Measurements from ENCODE around the gene FAM53A. TPM values are rescaled to one million over a fixed set of nuclear protein-coding genes. Genes with fewer than 3 reads are reported as not detected.
A peak's percentile ranks its signal among the peaks of the same experiment; 100 is the strongest.

The FAM53A gene
- total and polyA plus RNA-seq, 10 of the 15 experiments (the other 5 are each of a cell fraction or from before 2014, with no cell fraction given): 0.02 to 0.87 (median 0.38) TPM; not detected in 2

DNA sequence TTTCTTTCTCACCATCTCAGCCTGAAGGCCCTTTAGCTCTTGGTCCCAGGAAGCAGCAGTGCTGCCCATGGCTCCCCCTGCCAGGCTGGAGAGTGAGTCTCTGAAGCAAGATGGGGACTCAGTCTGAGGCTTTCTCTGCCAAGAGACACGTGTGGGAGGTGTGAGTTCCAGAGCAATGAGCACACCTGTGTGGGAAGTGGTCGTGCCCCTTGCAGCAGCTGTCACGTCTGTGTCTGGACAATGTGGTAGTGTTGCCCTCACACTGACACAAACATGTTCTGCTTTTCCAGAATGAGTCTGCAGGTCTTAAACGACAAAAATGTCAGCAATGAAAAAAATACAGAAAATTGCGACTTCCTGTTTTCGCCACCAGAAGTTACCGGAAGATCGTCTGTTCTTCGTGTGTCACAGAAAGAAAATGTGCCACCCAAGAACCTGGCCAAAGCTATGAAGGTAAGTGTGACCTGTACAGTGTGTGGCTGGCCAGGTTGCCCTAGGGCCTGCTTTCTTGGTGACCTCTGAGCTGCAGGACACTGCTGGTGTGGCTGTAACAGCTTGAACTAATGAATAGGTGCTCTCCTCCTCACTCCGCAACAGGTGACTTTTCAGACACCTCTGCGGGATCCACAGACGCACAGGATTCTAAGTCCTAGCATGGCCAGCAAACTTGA, 39.2 kb upstream of the FAM53A start (continued):
- TF ChIP-seq, protein P1, sequence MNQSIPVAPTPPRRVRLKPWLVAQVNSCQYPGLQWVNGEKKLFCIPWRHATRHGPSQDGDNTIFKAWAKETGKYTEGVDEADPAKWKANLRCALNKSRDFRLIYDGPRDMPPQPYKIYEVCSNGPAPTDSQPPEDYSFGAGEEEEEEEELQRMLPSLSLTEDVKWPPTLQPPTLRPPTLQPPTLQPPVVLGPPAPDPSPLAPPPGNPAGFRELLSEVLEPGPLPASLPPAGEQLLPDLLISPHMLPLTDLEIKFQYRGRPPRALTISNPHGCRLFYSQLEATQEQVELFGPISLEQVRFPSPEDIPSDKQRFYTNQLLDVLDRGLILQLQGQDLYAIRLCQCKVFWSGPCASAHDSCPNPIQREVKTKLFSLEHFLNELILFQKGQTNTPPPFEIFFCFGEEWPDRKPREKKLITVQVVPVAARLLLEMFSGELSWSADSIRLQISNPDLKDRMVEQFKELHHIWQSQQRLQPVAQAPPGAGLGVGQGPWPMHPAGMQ (IDR thresholded peaks at IDR 0.05; ENCODE audit: borderline replicate concordance): no peak
- TF ChIP-seq CBFB (IDR thresholded peaks at IDR 0.05; ENCODE audit: low read depth) (no peak), SRF (IDR thresholded peaks at IDR 0.05; ENCODE audit: low read depth in 2 of 2, low read length in 2 of 2) (no peak), HCFC1 (IDR thresholded peaks at IDR 0.05; ENCODE audit: low read length) (no peak)
- TF ChIP-seq, protein P2, sequence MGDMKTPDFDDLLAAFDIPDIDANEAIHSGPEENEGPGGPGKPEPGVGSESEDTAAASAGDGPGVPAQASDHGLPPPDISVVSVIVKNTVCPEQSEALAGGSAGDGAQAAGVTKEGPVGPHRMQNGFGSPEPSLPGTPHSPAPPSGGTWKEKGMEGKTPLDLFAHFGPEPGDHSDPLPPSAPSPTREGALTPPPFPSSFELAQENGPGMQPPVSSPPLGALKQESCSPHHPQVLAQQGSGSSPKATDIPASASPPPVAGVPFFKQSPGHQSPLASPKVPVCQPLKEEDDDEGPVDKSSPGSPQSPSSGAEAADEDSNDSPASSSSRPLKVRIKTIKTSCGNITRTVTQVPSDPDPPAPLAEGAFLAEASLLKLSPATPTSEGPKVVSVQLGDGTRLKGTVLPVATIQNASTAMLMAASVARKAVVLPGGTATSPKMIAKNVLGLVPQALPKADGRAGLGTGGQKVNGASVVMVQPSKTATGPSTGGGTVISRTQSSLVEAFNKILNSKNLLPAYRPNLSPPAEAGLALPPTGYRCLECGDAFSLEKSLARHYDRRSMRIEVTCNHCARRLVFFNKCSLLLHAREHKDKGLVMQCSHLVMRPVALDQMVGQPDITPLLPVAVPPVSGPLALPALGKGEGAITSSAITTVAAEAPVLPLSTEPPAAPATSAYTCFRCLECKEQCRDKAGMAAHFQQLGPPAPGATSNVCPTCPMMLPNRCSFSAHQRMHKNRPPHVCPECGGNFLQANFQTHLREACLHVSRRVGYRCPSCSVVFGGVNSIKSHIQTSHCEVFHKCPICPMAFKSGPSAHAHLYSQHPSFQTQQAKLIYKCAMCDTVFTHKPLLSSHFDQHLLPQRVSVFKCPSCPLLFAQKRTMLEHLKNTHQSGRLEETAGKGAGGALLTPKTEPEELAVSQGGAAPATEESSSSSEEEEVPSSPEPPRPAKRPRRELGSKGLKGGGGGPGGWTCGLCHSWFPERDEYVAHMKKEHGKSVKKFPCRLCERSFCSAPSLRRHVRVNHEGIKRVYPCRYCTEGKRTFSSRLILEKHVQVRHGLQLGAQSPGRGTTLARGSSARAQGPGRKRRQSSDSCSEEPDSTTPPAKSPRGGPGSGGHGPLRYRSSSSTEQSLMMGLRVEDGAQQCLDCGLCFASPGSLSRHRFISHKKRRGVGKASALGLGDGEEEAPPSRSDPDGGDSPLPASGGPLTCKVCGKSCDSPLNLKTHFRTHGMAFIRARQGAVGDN (IDR thresholded peaks at IDR 0.05): peak; percentile 45; the same call in 1 of the 2 replicates

Data from GM12878 (cell line).